RWPE1 (cell line): ENCODE results near the gene PCDH9.

Experiments
- CTCF ChIA-PET: fragments of 350-600 bp; sonication (Branson Sonifier 250); formaldehyde crosslinking; extraction: SDS; loops from one replicate; lab custom pipeline; 2021; lab: Yijun Ruan, JAX
- POLR2A ChIA-PET: fragments of 400-600 bp; formaldehyde crosslinking; extraction: SDS; loops from one replicate; lab custom pipeline; 2020; ENCODE audit warnings: antibody characterized with exemption; ENCODE audit not compliant: low non-redundant PET; lab: Yijun Ruan, JAX
- DNase-seq: peaks from one replicate; pipeline ENCODE4 v3.0.0; 2012; ENCODE audit warnings: low spot score
- H3K27ac ChIP-seq: fragments of 450-650 bp; 2 replicates; pipeline ENCODE4 v1.5.1; 2017
- TF ChIP-seq, protein P1 (sequence below): fragments of 450-650 bp; conservative IDR thresholded peaks from 2 replicates; pipeline ENCODE4 v1.5.1; 2017; ENCODE audit warnings: low read depth, mild to moderate bottlenecking

Gene PCDH9

DNA sequence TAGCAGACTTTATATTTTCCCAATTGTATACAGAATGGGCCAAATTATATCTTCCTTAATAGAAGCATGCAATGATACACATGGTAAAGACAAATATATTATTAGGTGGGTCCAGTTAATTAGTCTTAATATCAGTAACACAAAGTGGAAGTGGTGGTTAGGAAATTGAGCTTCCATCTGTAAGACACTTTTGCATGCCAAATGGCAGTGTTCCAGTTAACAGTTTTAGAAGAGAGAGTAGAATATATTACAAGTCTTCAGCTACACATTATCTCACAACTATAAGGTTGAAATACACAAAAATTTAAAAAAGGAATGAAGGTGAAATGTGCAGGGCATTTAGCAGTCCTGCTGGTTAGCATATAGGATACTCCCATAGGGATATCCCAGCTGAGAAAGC, 536.5 kb downstream of the PCDH9 start:
- CTCF ChIA-PET, result no interaction called here

DNA sequence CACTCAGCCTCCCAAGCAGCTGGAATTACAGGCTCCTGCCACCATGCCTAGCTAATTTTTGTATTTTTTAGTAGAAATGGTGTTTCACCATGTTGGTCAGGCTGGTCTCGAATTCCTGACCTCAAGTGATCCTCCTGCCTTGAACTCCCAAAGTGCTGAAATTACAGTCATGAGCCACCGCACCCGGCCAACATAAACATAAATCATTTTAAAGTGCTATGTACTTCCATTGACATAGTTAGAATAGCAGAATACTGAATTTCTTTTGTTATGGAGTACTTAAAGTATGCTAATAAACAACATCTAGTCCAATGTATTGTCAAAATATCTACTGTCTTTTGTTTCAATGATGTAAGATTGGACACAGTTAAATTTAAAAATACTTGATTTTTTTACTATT, 539.0 kb downstream of the PCDH9 start:
- TF ChIP-seq, protein P1, sequence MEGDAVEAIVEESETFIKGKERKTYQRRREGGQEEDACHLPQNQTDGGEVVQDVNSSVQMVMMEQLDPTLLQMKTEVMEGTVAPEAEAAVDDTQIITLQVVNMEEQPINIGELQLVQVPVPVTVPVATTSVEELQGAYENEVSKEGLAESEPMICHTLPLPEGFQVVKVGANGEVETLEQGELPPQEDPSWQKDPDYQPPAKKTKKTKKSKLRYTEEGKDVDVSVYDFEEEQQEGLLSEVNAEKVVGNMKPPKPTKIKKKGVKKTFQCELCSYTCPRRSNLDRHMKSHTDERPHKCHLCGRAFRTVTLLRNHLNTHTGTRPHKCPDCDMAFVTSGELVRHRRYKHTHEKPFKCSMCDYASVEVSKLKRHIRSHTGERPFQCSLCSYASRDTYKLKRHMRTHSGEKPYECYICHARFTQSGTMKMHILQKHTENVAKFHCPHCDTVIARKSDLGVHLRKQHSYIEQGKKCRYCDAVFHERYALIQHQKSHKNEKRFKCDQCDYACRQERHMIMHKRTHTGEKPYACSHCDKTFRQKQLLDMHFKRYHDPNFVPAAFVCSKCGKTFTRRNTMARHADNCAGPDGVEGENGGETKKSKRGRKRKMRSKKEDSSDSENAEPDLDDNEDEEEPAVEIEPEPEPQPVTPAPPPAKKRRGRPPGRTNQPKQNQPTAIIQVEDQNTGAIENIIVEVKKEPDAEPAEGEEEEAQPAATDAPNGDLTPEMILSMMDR, result no peak
- POLR2A ChIA-PET, result no interaction called here

More for the DNA sequence above, 536.5 kb downstream of the PCDH9 start:
- POLR2A ChIA-PET, result no interaction called here
- no peak overlapping the region for H3K27ac ChIP-seq
- DNase-seq, result no peak
- TF ChIP-seq, protein P1, result no peak

DNA sequence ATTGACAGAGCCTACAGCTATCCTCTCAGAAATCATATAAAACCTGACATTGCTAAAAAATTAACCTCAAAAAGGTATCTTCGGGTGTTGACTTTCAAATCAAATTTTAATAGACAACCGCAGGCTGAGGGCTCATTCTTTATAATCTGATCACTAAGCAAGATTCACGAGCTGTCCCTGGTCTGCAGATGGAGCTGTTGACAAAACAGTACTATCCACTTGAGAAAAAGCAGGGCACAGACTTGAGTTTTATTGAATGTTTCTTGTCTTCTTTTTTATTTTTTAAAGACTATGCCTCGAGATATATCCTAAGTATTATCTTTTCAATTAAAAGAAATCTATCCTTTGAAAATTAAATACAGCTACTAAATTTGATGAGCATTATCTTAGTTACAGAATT, 540.5 kb downstream of the PCDH9 start:
- H3K27ac ChIP-seq, result no peak overlapping the region
- DNase-seq, result no peak
- TF ChIP-seq, protein P1, result no peak
- ChIA-PET POLR2A (no interaction called here), CTCF (interaction anchor here (0.6 kb wide), 2 partner anchors 78 to 378 kb away, joined by 3 to 4 read pairs; no protein-coding TSS in a partner anchor)

More for the DNA sequence above, 539.0 kb downstream of the PCDH9 start:
- H3K27ac ChIP-seq, result no peak overlapping the region
- no peak for DNase-seq
- CTCF ChIA-PET, result interaction anchor here (0.7 kb wide), 1 partner anchor 38 kb away, joined by 3 read pairs; no protein-coding TSS in a partner anchor

DNA sequence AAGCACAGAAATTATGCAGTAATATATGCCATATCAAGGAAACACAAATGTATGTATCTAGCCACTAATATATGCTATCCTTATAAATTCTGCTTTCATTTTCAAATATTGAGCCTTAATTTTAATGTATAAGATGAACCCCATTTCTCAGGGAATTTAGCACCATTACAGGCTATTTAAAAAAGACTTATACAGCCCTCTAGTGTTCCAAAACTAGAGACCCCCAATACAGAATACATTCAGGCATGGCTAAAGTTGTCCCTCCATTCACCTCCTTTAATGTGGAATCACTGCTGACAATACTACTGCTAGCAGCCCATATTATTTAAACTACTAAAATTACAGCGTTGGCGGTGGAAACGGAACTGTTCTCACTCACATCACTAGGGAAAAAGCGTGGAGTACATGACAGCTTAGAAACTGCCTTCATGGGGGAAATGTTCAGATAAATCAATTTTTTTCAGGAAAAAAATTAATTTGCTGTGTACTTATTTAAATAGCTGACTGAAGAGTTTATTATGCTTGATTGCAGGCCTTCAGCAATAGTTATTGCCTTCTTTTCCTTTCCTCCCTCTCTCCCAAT, 541.0 kb downstream of the PCDH9 start:
- no peak overlapping the region for H3K27ac ChIP-seq
- DNase-seq, result no peak
- TF ChIP-seq, protein P1, result no peak
- ChIA-PET CTCF (interaction anchor here (0.6 kb wide), 2 partner anchors 78 to 378 kb away, joined by 3 to 4 read pairs; no protein-coding TSS in a partner anchor), POLR2A (no interaction called here)

DNA sequence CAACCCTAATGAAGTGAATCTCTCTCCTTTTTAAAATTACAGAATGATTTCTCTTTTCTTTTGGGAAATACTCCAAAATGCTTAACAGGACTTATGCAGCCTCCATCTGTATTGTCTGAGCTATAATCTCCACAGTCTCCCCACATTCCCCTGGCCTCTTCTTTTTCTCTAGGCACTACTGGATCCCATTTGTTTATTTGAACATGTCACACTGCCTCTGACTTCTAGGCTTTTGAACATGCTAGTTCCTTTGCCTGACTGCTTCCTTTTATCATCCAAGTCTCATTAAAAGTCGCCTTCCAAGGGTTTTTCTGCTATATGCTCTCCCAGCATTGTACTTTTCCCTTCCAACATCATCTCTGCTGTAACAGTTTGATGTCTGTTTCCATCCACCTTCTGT, 548.7 kb downstream of the PCDH9 start:
- ChIA-PET CTCF (no interaction called here), POLR2A (no interaction called here)
- TF ChIP-seq, protein P1, result no peak
- H3K27ac ChIP-seq, result no peak overlapping the region
- no peak for DNase-seq

DNA sequence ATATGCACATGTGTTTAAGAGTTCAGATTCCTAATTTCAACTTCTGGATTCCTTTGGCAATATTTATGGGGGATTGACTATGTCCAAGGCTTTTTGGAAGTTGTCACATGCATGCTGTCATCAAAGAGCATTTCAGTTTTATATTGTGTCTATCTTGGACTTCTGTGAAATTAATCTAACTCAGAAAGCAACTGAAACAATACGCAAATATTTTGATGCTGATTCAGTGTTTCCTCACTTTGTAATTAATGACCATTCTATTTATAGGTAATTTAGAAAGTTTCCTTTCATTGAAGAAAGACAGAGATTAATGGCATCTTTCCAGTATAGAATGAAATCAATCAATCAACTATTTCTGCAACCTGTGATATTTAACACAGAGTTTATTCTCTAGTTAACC, 550.1 kb downstream of the PCDH9 start:
- TF ChIP-seq, protein P1, result no peak
- H3K27ac ChIP-seq, result no peak overlapping the region
- POLR2A ChIA-PET, result no interaction called here
- CTCF ChIA-PET, result no interaction called here
- no peak for DNase-seq
